ENCODE data around the gene PARP12.
"Not testable (repeated sequence)": the region's sequence is repeated elsewhere in the genome, so short reads cannot be mapped to it uniquely, and the experiment has no call there.

The PARP12 gene, protein sequence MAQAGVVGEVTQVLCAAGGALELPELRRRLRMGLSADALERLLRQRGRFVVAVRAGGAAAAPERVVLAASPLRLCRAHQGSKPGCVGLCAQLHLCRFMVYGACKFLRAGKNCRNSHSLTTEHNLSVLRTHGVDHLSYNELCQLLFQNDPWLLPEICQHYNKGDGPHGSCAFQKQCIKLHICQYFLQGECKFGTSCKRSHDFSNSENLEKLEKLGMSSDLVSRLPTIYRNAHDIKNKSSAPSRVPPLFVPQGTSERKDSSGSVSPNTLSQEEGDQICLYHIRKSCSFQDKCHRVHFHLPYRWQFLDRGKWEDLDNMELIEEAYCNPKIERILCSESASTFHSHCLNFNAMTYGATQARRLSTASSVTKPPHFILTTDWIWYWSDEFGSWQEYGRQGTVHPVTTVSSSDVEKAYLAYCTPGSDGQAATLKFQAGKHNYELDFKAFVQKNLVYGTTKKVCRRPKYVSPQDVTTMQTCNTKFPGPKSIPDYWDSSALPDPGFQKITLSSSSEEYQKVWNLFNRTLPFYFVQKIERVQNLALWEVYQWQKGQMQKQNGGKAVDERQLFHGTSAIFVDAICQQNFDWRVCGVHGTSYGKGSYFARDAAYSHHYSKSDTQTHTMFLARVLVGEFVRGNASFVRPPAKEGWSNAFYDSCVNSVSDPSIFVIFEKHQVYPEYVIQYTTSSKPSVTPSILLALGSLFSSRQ

DNA sequence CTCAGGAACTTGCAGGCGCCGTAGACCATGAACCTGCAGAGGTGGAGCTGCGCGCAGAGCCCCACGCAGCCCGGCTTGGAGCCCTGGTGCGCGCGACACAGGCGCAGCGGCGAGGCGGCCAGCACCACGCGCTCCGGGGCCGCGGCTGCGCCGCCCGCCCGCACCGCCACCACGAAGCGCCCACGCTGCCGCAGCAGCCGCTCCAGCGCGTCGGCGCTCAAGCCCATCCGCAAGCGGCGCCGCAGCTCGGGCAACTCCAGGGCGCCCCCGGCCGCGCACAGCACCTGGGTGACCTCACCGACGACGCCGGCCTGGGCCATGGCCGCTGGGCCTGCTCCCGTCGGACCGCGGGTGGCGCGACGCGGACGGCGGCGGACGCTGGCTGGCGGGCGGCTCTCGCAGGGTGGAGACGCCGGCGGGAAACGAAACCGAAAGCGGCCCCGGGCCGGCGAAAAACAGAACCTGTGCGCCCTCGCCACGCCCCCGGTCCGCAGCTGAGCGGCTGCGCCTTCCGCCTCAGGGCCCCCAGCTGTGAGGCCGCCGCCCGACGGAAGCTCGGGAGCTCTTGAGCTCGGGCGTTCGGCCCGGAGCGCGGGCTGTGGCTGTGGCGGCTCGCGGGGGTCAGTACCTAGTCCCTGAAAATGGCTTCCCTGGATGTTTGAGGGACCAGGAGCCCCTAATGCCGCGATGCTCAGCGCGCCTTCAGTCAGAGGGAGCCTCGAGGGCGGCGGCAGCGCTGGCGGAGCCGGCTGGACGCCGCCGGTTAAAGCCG is at the start of gene PARP12:
PARP12 (minus strand) TSS at position 424 of the 772 bp plus-strand sequence; CDS start at position 320, 104 bp downstream.
- H3K4me3 ChIP-seq (ENCODE audit: low read depth, low read length), result peak within 1 kb of the TSS; percentile 59
- DNase-seq (ENCODE audit: low read depth), result peak; percentile 68
- TF ChIP-seq, protein P1, sequence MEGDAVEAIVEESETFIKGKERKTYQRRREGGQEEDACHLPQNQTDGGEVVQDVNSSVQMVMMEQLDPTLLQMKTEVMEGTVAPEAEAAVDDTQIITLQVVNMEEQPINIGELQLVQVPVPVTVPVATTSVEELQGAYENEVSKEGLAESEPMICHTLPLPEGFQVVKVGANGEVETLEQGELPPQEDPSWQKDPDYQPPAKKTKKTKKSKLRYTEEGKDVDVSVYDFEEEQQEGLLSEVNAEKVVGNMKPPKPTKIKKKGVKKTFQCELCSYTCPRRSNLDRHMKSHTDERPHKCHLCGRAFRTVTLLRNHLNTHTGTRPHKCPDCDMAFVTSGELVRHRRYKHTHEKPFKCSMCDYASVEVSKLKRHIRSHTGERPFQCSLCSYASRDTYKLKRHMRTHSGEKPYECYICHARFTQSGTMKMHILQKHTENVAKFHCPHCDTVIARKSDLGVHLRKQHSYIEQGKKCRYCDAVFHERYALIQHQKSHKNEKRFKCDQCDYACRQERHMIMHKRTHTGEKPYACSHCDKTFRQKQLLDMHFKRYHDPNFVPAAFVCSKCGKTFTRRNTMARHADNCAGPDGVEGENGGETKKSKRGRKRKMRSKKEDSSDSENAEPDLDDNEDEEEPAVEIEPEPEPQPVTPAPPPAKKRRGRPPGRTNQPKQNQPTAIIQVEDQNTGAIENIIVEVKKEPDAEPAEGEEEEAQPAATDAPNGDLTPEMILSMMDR (IDR thresholded peaks at IDR 0.05; ENCODE audit: low read depth, low read length, missing control alignments), result no peak

DNA sequence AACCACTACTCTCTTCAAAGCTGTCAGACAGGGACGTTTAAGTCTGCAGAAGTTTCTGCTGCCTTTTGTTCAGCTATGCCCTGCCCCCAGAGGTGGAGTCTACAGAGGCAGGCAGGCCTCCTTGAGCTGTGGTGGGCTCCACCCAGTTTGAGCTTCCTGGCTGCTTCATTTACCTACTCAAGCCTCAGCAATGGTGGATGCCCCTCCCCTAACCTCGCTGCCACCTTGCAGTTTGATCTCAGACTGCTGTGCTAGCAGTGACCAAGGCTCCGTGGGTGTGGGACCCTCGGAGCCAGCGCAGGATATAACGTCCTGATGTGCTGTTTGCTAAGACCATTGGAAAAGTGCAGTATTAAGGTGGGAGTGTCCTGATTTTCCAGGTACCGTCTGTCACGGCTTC is 46.0 kb upstream of the PARP12 start:
- not testable (repeated sequence) for DNase-seq (ENCODE audit: low read depth)

DNA sequence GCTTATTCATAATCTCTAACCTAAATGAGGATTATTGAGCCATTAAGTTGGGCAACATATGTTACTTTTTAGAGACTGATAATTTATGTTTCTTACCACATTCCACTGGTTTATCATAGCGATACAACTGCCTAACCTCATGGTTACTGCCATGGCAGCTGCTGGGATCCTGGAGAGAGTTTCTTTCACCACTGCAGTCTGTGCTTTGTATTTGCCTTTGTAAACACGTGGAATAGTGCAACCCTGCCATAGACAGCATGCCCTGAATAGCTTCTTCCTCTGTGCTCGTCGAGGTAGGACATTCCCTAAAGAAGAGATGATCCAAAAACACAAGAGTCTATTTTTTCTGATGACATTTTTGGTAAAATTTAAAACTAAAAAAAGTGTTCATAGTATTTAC is 33.7 kb upstream of the PARP12 start:
- TF ChIP-seq, protein P1 (IDR thresholded peaks at IDR 0.05; ENCODE audit: low read depth, low read length, missing control alignments), result no peak
- no peak for DNase-seq (ENCODE audit: low read depth)
- no peak overlapping the region for H3K4me3 ChIP-seq (ENCODE audit: low read depth, low read length)

More for the DNA sequence above, 46.0 kb upstream of the PARP12 start:
- H3K4me3 ChIP-seq (ENCODE audit: low read depth, low read length), result not testable (repeated sequence)

DNA sequence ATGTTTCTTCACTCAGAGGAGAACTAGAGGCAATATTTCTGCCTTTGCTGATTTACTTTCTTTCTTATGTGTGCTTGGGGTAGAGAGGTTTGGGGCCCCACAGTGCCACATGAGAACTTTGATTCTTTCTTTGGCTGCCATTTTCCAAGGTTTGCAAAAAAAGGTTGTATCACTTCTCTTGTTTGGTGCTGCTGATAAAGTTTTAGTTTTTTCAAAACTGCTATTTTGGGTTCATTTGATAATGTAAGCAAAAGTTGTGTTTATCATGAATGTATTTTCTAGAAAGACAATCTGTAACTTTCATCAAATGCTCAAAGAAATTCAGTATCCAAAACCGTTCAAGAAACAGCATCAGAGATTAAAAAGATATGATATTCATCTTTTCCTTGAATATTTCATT is 30.6 kb upstream of the PARP12 start:
- no peak overlapping the region for H3K4me3 ChIP-seq (ENCODE audit: low read depth, low read length)
- TF ChIP-seq, protein P1 (IDR thresholded peaks at IDR 0.05; ENCODE audit: low read depth, low read length, missing control alignments), result no peak
- no peak for DNase-seq (ENCODE audit: low read depth)

DNA sequence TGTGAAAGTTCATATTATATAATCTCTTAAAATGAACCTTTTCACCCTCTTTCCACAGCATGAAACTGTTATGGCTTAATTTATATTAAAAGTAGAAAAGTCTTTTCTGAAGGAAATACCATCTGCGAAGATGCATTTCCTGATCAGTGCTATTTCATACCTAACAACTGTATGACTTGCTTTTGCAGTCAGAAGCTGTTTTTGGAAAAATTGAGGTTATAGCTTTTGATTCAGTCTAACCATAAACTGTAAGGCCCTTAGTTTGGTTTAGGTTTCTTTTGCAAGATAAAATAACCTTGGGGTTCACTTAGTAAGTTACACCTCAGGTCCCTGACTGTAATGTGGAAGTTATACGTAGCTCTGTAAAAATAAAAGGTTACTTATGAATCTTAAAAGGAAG is 22.7 kb upstream of the PARP12 start:
- TF ChIP-seq, protein P1 (IDR thresholded peaks at IDR 0.05; ENCODE audit: low read depth, low read length, missing control alignments), result no peak
- no peak for DNase-seq (ENCODE audit: low read depth)

DNA sequence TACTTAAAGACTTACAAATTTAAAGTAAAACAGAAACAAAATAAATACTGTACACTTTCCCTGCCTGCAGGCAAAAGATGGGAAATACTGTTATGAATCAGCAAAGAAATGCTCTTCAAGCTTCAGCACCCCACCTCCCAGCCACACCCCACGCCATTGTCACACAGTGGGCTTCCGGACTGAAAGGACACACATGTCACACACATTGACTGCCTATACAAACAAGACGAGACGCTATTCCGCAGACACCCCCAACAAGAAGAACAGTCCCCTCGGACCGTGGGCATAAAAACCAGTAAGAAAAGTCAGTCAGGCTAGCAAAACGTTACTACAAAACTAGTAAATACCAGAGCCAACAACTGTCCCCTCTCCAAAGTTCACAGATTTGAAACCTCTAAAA is 22.2 kb upstream of the PARP12 start:
- DNase-seq (ENCODE audit: low read depth), result no peak
- TF ChIP-seq, protein P1 (IDR thresholded peaks at IDR 0.05; ENCODE audit: low read depth, low read length, missing control alignments), result no peak
- no peak overlapping the region for H3K4me3 ChIP-seq (ENCODE audit: low read depth, low read length)

More for the DNA sequence above, 22.7 kb upstream of the PARP12 start:
- no peak overlapping the region for H3K4me3 ChIP-seq (ENCODE audit: low read depth, low read length)

DNA sequence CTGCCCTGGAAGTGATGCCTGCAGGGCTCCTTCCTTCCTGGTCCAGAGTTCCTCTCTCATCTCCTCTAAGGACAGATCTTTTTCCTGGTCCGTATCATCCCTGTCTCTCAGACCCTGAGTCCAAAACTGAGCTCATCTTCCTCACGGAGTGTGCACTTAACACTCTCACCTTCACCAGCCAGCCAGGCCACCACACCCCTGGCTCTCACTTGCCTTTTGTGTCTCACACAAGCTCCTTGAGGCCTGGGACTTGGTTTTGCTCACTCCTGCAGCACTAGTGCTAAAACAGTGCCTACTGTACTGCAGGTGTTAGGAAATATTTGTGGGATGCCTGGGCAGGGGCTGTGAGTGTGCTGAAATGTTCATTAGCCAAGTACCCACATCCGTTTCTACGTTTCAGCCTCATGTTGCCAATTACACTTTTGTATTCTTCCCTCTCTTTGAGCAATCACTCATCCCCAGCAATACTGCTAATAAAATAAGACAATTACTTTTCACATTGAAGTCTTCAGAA is 21.4 kb upstream of the PARP12 start:
- no peak overlapping the region for H3K4me3 ChIP-seq (ENCODE audit: low read depth, low read length)
- no peak for DNase-seq (ENCODE audit: low read depth)
- TF ChIP-seq, protein P1 (IDR thresholded peaks at IDR 0.05; ENCODE audit: low read depth, low read length, missing control alignments), result no peak
